ENCODE measurements around the gene KAT14.
"Not testable (repeated sequence)": the region's sequence is repeated elsewhere in the genome, so short reads cannot be mapped to it uniquely, and the experiment has no call there.

Gene KAT14

DNA sequence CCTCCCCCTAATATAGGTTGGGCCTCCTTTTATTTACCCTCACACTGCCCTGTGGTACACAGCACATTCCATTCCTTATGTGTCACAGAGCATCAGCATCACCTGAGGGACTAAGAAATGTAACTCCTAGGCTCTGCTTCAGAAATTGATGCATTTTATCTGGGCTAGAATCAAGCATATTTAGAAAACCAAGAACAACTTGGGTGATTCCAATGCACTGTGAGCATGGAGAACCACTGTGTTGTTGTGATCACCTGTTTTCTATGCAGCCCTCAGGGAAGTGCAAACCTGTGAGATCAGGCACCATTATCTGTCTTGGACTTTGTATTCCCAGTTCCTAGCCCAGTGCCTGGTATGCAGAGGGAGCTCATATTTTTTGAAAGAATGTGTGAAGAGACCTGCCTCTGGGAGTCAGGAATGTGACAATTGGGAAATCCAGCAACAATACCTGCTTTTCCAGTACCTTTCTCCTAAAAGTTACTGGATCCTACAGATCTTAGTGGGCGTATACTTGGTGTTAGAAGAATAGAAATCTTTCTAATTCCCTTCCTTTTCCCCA, 7.0 kb downstream of the KAT14 start:
- no peak for DNase-seq

DNA sequence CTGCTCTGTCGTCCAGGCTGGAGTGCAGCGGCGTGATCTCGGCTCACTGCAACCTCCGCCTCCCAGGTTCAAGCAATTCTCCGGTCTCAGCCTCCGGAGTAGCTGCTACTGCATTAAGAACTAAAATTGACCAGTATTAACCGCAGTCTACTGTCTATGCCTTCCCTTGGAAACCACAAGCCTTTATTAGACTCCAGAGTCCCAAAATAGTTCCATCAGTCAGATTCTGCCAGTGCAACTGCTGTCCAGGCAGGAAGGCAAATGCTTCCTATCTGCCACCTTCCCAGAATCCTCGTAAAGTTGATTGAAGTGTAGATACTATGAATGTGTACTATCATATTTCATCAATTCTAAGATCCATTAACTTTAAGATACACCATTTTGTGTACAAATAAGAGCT, 16.7 kb downstream of the KAT14 start:
- no peak for DNase-seq

DNA sequence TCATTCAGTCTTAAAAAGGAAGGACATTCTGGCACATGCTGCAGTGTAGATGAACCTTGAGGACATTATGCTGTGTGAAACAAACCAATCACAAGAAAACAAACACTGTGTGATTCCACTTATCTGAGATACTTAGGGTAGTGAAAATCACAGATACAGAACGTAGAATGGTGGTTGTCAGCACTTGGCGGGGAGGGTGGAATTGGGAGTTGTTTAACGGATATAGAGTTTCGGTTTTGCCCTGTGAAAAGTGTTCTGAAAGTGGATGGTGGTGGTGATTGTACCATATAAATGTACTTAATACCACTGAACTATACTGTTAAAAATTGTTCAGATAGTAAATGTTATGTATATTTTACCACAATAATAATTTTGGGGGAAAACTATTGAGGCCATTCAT, 18.4 kb downstream of the KAT14 start:
- DNase-seq, result no peak

DNA sequence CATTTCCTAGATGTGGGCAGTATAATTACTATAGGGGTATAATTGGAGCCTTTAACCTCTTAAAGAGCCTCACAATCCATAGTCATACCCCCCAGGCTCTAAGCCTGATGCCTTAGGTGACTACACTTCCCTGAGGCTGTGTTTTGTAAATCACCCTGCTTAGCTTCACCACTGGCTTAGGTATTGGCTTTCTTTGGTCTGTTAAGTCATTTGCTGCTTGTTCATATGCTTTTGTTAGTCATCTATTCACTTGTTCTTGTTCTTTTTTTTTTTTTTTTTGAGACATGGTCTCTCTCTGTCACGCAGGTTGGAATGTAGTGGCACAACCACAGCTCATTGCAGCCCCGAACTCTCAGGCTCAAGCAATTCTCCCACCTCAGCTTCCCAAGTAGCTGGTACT, 26.7 kb downstream of the KAT14 start:
- DNase-seq, result no peak

DNA sequence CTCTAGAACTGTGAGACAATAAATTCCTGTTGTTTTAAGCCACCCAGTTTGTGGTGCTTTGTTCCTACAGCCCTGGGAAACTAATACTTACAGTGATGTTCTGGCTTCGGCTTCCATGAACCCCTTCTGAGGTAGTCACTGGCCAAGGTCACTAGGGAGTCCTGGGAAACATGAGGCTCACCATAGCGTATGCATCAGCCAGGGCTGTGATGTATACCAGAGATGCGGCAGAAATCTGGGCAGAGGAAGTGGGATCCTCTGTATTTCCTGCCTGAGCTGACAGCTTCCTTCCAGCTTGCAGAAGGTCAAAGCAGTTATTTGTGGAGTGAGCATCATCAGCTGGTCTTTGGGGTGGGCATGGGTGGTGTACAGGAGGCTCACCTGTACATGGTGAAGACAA, 27.9 kb downstream of the KAT14 start:
- DNase-seq, result no peak

DNA sequence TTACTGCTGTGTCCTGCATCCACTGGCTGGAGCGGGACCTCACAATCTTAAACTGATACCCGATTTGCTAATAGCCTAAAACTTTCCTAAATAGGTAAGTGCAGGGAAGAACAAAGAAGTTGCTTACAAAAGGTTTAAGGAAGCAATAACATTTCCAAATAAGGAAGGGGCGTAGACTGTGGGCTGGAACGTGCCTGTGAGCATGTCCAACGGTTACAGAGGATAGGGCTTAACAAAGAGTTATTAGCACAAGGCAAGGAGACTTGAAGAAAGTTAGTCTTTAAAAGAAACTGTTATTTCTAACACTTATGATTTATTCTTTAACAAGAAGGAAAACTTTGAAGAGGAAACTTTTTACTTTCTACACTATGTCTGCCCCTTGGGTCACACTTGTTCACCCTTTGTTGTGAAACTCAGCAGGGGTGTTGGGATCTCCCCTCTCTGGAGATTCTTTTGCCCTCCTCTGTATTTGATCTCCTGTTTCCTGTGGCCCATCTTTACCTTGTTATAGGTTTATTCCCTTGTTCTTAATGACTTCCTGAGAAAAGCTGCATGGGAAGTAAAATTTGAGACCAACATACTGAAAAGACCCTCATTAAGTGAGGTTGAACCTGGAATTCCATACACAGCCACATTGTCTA, 28.7 kb downstream of the KAT14 start:
- no peak for DNase-seq

DNA sequence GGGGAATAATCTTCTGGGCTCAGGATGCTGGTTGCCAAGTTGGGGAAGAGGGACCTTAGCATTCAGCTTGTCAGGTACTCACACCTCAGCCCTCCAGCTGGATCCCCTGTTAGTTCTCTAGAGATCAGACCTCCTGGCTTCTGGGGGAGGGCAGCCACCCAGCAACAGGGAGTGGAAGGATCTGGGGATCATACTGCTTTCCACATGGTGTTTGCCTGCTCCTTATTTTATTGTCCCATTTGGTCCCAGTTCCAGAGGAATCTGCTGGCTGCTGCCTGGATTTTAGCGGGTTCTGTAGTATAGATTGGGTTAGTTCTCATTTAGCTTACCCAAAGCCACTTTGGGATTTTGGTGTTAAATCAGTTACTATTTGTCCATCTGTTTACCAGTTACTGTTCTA, 29.3 kb downstream of the KAT14 start:
- no peak for DNase-seq

DNA sequence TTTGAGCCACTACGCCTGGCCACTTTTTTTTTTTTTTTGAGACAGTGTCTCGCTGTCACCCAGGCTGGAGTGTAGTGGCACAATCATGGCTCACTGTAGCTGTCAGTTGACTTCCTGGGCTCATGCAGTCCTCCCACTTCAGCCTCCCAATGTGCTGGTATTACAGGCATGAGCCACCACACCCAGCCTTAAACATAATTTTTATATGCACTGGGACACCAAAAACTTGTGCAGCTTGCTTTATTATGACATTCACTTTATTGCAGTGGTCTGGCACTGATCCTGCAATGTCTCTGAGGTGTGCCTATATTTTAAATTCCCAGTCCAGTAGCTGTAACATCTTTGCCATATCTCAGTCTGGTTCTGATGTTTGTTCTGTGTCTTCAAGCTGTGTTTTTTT, 34.7 kb downstream of the KAT14 start:
- DNase-seq, result no peak

DNA sequence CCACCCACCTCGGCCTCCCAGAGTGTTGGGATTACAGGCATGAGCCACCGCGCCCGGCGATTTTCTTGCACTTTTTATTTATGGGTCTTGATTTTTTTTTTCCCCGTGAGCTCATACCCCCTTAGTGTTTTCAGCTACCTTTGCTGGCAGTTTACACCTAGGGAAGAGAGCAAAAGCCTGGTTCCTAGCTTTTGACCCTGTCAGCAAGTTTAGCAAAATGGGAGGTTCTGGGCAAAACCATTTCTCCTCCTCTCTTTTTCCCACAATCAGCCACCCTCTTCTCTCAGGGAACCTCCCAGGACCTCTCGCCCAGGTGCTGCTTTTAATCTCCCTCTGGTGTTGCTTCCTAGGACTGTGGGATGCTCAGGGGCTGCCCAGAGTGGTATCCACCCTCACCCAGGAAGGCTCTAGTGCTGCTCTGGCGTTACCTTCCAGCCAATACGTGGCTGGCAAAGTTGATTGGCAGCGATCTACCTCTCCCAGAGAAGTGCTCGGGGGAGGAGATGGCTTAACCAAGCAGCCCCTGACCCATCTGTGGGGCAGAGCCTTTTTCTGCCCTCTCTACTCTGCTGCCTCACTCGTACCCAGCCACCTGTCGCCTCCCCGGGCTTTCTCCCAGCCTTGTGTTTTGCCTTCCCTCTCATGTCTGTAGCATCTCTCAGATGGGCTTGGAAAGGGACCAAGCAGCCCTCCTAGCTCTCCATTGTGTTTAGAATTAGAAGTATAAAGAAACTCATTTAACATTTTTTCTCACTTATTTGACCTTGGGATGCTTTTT, 37.4 kb downstream of the KAT14 start:
- DNase-seq, result no peak

DNA sequence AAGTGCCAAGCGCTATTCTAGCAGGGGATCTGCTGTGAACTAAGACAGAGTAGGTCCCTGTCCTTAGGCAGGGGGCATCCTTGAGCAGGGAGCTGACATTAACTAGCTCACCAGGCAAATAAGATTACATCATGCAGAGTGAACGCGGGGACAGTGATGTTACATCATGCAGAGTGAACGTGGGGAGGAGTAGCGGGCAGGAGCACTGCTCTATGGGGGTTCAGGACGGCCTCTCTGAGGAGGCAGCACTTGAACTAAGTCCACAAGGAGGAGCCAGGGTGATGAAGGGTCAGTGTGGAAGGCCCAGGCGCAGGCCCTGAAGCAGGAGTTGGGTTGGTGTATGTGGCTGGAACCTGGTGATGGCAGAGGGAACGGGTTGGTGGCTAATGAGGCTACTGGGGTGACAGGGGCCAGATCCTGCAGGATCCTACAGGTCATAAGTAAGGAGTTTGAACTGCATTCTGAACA, 38.7 kb downstream of the KAT14 start:
- peak in 1 of 56 donors; percentile 1 for DNase-seq

DNA sequence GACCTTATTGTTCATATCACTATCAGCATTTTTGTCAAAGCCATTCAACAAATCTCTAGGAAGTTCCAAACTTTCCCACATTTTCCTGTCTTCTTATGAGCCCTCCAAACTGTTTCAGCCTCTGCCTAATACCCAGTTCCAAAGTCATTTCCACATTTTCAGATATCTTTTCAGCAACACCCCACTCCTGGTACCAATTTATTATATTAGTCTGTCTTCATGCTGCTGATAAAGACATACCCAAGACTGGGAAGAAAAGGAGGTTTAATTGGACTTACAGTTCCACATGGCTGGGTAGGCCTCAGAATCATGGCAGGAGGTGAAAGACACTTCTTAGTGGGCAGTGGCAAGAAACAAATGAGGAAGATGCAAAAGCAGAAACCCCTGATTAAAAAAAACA, 42.7 kb downstream of the KAT14 start:
- DNase-seq, result not testable (repeated sequence)

DNA sequence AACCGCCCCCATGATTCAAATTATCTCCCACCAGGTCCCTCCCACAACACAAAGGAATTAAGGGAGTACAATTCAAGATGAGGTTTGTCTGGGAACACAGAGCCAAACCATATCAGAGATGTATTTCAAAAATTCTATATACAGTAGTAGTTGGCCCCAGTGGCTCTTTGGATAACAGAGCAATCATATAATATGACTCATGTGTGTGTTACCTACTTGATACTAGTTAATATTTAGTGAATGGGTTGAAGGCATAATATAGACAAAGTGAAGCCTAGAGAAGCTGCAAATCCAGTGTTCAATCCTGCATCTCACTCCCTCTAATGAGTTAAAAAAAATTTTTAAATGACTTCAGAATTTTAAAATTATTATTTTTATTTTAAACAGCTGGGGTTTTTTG, 43.2 kb downstream of the KAT14 start:
- no peak for DNase-seq

DNA sequence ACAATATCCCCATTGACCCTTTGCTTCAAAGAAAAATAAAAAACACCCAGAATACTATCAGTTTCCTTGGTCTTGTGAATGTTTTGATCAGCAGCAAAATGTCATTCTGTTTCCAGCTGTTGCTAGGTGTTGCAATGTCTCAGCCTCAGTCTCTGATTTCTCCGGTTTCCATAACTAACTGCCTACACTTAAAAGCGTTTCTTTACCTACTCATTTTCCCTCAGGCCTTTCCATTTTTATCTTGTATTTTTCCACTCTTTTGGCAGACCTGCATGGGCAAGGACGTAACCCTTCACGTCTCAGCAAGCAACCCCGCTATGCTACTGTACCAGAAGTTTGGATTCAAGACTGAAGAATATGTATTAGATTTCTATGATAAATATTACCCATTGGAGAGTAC, 49.4 kb downstream of the KAT14 start:
- DNase-seq, result no peak

DNA sequence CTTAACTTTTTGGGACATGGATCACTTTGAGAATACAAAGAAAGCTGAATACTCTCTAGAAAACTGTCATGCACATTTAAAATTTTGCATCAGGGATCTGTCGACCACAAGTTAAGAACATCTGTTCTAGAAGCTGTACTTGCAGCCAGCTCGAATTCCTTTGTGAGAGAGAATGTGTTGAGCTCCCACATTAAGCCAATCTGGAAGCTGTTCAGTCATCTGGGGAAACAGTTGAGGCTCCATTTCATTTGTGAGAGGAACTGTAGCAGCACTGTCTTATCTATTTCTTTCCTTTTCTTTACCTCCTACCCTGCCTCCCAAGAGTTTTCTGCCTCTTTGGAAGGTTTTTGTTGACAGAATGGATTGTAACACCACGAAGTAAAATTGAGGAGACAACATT, 50.8 kb downstream of the KAT14 start:
- DNase-seq, result no peak

DNA sequence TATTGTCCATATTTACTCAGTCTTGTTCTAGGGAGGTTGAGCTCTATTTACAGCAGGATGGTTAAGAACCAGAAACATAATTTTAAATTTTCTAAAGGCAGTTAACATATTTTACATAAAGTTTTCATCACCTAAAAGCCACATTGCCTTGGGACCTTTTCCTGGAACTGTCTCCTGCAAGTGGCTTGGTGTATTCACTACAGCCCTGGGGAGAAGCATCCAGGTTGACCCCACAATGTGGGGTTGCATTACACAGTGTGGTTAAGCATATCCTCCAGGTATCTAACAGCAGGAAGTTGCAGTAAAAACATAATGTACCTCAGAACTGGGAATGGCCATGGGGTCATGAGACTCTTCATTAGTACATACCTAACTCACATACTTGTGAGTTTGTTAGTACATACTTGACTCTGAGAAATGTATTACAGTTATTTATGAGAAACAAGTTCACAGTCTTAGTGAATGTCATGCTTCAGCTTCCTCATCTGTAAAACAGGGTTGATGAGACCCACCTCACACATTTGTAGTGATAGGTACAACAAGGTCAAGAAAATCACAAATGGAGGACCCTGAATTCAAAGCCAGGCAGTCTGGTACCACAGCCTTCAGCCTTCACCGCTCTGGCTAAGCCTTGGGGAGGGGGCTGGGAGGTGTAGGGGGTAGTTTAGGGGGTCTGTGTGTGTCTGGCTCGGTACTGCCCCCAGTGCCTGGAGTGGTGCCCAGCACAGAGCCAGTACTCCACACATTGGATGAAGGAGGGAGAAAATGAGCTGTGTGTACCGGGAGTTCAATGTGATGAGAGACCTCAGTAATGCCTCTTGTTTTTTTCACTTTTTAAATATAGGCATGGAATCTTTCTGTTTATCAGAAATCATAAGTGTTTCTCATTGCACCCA, 52.9 kb downstream of the KAT14 start:
- DNase-seq, result no peak

DNA sequence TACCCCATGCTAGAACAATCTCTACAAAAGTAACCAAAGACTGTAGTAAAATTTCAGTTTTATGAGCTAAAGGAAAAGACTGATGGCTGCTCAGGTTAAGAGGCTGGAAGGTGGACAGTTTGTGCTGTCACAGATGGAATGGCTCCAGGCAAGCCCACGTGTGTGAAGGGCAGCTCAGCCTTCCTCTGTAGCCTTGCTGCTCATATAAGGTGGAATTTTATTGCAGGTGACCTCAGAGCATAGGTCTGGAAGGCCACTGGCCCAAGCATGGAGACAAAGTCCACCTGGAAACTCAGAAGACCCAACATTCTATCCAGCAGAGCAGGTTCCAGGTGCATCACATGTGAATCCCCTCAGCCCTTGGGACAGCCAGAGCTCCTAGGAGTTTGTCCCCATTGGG, 53.6 kb downstream of the KAT14 start:
- DNase-seq, result no peak

DNA sequence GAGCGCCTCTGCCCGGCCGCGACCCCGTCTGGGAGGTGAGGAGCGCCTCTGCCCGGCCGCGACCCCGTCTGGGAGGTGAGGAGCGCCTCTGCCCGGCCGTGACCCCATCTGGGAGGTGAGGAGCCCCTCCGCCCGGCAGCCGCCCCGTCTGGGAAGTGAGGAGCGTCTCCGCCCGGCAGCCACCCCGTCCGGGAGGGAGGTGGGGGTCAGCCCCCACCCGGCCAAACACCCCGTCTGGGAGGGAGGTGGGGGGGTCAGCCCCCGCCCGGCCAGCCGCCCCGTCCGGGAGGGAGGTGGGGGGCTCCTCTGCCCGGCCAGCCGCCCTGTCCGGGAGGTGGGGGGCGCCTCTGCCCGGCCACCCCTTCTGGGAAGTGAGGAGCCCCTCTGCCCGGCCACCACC, 56.8 kb downstream of the KAT14 start:
- not testable (repeated sequence) for DNase-seq

DNA sequence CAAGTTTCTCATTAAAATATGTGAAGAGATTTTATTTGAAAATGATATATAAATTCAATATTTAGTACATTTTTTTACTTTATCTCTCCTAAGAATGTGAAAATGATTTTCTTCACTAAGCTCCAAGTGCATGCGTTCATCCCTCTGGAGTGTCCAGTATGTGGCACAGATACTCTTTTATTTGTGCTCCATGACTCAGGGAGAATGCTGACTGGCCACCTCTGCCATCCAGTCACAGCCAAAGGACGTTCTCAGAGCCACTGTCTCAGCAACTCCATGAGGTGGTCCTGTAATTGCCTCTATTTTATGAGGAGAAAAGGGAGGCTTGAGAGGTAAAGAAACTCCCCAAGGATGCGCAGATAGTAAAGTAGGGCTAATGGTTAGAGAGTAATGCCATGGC, 58.3 kb downstream of the KAT14 start:
- DNase-seq, result no peak

DNA sequence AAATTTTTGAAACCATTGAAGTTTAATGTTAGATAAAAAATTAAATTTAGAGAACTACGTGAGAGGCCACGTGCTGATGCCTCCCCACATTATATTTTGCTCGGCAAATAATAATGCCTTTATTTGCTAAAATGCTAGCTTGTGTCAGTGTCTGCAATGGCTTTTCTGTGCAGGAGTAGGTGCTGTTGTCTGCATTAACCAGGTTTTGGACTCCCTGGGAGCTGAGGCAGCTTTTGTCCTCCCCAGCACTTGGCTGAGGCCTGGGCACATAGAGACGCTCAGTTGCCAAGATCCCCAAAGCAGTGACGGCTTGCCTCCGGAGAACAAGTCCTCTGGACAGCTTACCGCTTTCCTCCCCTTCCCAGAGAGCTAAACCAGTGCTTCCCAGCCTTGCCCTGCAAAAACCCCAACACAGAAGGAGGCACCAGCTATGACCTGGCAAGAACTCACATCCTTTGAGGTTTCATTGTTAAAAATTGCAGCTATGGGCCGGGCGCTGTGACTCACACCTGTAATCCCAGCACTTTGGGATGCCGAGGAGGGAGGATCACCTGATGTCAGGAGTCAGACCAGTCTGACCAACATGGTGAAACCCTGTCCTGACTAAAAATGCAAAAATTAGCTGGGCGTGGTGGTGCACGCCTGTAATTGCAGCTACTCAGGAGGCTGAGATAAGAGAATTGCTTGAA, 59.9 kb downstream of the KAT14 start:
- DNase-seq, result no peak

DNA sequence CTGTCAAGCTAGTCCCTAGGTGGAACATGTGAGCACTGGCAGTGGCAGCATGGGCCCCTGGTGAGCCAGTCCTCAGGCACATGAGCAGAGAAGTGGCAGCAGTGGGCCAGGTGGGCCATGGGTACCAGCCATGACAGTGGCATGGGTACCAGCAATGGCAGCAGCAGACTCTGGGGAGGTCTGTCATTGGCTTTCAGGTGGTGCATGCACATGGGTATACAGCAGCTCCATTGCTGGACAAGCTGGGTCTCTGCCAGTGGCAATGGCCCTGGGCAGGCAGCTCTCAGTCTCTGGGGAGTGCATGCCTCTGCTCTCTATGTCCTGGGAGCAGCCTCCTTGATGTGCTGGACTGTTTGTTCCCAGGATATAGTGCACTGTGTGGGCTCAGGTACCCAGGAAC, 65.3 kb downstream of the KAT14 start:
- DNase-seq, result no peak

DNA sequence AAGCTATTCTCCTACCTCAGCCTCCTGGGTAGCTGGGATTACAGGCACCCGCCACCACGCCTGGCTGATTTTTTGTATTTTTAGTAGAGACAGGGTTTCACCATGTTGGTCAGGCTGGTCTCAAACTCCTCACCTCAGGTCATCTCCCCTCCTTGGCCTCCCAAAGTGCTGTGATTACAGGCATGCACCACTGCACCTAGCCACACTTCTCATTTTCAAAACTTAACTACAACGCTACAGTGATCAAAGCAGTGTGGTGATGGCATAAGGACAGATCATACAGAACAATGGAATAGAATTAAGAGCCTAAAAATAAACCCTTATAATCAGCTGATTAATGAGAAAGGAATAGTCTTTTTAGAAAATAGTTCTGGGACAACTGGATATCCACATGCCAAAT, 66.0 kb downstream of the KAT14 start:
- not testable (repeated sequence) for DNase-seq

Data from nucleus accumbens (tissue), 56 donors.